Spinal cord (tissue), 10 donors: ENCODE measurements around the gene ZCCHC14. TPM values are rescaled to one million over a fixed set of nuclear protein-coding genes. Genes with fewer than 3 reads are reported as not detected.
A peak's percentile ranks its signal among the peaks of the same experiment; 100 is the strongest.

Source experiments
- DNase-seq, 6 donors: peaks; one replicate each; pipeline versions ENCODE4 v3.0.0 to v3.0.0-alpha.2; 2013 to 2015; ENCODE audit warnings: low spot score in 6 of 6, low read depth in 4 of 6
- H3K27ac ChIP-seq: one replicate; pipeline ENCODE4 v1.5.1; 2013; ENCODE audit warnings: low read depth, low read length, control low read depth
- H3K27me3 ChIP-seq: one replicate; pipeline ENCODE4 v1.6.1; 2013; ENCODE audit warnings: low read length; ENCODE audit not compliant: control insufficient read depth, insufficient read depth
- H3K36me3 ChIP-seq: one replicate; pipeline ENCODE4 v1.6.1; 2013; ENCODE audit warnings: low read length; ENCODE audit not compliant: control insufficient read depth, insufficient read depth
- H3K4me1 ChIP-seq: one replicate; pipeline ENCODE4 v1.6.1; 2013; ENCODE audit warnings: low read length; ENCODE audit not compliant: control insufficient read depth, insufficient read depth
- H3K4me3 ChIP-seq: one replicate; pipeline ENCODE4 v1.5.1; 2013; ENCODE audit warnings: low read depth, low read length, control low read depth
- H3K9me3 ChIP-seq: one replicate; pipeline ENCODE4 v1.6.1; 2013; ENCODE audit warnings: low read length; ENCODE audit not compliant: control insufficient read depth, insufficient read depth
- WGBS: methylation state at CpG from one replicate; pipeline ENCODE4 v1.1.5; 2013; ENCODE audit warnings: missing lambda C conversion rate; ENCODE audit not compliant: insufficient coverage; 5-methylcytosine and 5-hydroxymethylcytosine counted together
- long read RNA-seq, 4 donors: transcript quantifications; one replicate each; lab custom pipeline, GENCODE V29; 2026
- polyA plus RNA-seq, 2 donors: library from polyadenylated mRNA; unstranded; fragments of 120-200 nt; gene quantifications; one replicate each; pipeline ENCODE4 v1.2.1, GENCODE V29; 2013; ENCODE audit not compliant: insufficient read length in 2 of 2
- total RNA-seq, 2 donors: library from RNA; depleted of rRNA in 1 of 2; stranded (reverse); fragments of 120-200 nt in 1 of 2; fragments of >200 nt in 1 of 2; gene quantifications; one replicate each; pipeline versions ENCODE4 v1.2.3 to v1.2.4, GENCODE V29; 2013 to 2014
- donor health status: healthy.

ZCCHC14 gene
- 10 to 100 TPM; 16.8 to 21.9 TPM for total RNA-seq
- 10 to 100 TPM; 32.5 to 43.5 TPM for polyA plus RNA-seq
- long read RNA-seq, donor 1, full-length matches to known transcripts = 1 of 6 reads
- long read RNA-seq, donor 1, partial matches to known transcripts = 5 of 6 reads
- long read RNA-seq, donor 1, other reads (novel, unspliced or antisense) = 0 of 6 reads
- long read RNA-seq, donor 2, partial matches to known transcripts = 8 of 8 reads
- long read RNA-seq, donor 2, other reads (novel, unspliced or antisense) = 0 of 8 reads
- long read RNA-seq, donor 3, full-length matches to known transcripts = 2 of 2 reads
- long read RNA-seq, donor 3, partial matches to known transcripts = 0 of 2 reads
- long read RNA-seq, donor 3, other reads (novel, unspliced or antisense) = 0 of 2 reads
- long read RNA-seq, donor 4, partial matches to known transcripts = 7 of 7 reads
- long read RNA-seq, donor 4, other reads (novel, unspliced or antisense) = 0 of 7 reads

DNA sequence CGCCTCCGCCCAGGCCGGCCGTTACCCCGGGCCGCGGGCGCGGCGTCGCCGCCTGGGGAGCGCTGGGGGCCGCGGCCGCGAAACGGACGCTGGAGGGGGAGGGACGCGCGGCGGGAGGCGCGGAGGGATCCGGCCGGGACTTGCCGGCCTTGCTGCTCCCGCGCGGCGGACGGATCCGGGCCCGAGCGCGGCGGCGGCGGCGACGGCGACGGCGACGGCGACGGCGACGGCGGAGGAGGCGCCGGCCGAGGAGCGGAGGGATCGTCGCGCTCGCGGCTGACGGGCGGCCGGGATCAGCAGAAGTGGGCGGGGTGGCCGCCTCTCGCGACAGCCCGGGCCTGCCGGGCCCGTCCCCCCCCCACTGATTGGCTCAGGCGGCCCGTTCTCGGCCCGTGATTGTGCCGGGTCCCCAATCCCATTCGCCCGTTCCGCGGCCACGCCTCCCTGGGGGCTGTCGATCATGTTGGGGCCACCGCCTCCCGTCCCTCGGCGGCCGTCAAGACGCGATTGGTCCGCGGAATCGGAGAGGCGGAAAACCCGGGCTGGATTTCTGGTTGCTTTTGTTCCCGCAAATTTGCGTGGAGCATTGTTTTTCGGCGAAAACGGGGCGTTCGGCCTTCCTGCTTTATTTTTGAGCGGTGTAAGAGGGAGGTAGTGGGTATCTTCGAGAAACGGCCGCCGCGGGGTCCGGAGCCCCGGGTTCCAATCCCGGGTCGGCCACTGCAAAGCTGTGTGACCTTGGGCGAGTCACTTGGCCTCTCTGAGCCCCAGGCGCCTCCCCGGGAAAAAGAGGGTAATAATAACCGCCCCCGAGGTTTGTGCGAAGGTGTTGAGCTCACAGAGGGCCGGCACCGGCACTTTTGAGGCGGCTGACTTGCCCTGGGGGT lies at the start of gene ZCCHC14:
ZCCHC14 (minus strand) TSS at position 304 of the 887 bp plus-strand sequence. CDS start 786 bp downstream, outside the sequence.
- peak; percentile 92 to 100 (median 98) for DNase-seq
- Histone ChIP-seq H3K27me3 (no peaks in the 10 kb centered on the region), H3K4me1 (peaks cover 36% of the 10 kb centered on the region), H3K36me3 (peaks cover 11% of the 10 kb centered on the region), H3K4me3 (peak within 1 kb of the TSS; percentile 64), H3K9me3 (no peaks in the 10 kb centered on the region), H3K27ac (peak within 1 kb of the TSS; percentile 40)
- WGBS = 2% methylated on average over 116 of the region's 119 CpGs

DNA sequence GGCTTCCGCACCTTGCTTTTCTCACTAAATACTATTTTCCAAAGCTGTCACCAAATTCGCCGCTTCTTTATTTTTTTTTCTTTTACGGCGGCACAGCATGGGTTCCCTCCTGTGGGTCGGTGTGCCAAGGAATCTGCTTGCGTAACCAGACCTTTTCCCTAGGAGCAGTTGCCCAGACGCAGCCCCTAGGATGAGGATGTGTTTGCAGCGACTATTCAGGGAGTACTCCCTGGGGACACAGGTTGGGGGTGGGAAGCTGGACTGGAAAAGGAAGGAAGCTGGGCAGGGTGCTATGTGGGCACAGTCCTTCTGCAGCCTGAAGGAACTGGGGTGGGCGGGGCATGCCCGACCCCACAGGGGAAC lies 49.0 kb upstream of the ZCCHC14 start:
- no peak overlapping the region for H3K27ac ChIP-seq
- no peaks in the 10 kb centered on the region for H3K9me3 ChIP-seq
- H3K36me3 ChIP-seq = no peaks in the 10 kb centered on the region
- H3K27me3 ChIP-seq = no peaks in the 10 kb centered on the region
- 36% methylated on average over 9 of the region's 11 CpGs for WGBS
- H3K4me3 ChIP-seq = no peak overlapping the region
- peak in 1 of 6 donors; percentile 36 for DNase-seq
- peaks cover 34% of the 10 kb centered on the region for H3K4me1 ChIP-seq

DNA sequence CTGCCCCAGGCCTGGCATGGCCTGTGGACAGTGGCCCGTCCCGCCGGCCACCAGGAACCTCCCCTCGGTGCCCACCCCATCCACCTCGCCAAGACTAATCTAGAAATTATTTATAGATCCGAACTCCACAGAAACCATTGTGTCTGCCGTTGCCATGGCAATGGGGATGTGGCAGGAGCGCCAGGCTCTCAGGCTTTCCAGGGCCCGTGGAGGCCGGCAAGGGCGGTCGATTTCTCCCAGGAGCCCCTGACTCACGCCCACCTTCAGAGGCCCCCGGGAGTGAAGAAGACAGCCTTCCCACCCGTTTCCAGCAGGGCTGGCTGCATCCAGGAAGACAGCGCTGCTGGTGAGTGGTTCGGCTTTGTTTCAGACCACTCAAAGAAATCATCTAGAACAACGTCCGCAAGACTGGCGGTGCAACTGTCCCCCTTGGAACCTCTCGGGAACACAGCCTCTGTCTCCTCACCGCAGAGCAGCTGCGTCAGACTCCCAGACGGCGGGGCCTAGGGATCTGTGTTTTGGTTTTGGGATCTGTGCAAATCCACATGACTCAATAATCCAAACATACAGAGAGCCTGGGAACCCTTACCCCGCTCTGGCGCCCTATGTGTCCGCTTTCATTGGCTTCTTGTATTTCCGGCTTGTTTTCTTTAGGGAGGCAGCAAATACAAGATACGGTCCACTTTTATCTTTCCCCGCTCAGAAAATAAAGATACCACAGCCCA lies 48.5 kb upstream of the ZCCHC14 start:
- Histone ChIP-seq H3K4me3 (peak overlapping the region; percentile 18), H3K4me1 (peaks cover 34% of the 10 kb centered on the region), H3K9me3 (no peaks in the 10 kb centered on the region), H3K36me3 (no peaks in the 10 kb centered on the region), H3K27ac (peak overlapping the region; percentile 45), H3K27me3 (no peaks in the 10 kb centered on the region)
- WGBS = 13% methylated on average over 24 of the region's 31 CpGs
- peak in 5 of 6 donors; percentile 47 to 93 (median 70) for DNase-seq

DNA sequence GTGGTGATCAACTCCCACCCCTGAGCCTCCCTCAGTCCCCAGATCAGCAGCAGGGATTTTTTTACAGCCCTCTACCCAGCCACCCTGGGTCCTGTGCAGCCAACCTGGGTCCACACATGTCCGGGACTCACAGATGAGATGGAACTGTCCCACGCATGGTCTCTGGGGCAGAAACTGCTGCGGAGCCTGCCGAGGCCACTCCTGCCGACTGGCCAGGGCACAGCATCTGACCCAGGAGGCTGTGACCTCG lies 48.0 kb upstream of the ZCCHC14 start:
- Histone ChIP-seq H3K4me3 (peak overlapping the region; percentile 18), H3K36me3 (no peaks in the 10 kb centered on the region), H3K27me3 (no peaks in the 10 kb centered on the region), H3K9me3 (no peaks in the 10 kb centered on the region), H3K27ac (peak overlapping the region; percentile 29), H3K4me1 (peaks cover 34% of the 10 kb centered on the region)
- no peak for DNase-seq
- WGBS = 17% methylated on average over 6 of the region's 6 CpGs

DNA sequence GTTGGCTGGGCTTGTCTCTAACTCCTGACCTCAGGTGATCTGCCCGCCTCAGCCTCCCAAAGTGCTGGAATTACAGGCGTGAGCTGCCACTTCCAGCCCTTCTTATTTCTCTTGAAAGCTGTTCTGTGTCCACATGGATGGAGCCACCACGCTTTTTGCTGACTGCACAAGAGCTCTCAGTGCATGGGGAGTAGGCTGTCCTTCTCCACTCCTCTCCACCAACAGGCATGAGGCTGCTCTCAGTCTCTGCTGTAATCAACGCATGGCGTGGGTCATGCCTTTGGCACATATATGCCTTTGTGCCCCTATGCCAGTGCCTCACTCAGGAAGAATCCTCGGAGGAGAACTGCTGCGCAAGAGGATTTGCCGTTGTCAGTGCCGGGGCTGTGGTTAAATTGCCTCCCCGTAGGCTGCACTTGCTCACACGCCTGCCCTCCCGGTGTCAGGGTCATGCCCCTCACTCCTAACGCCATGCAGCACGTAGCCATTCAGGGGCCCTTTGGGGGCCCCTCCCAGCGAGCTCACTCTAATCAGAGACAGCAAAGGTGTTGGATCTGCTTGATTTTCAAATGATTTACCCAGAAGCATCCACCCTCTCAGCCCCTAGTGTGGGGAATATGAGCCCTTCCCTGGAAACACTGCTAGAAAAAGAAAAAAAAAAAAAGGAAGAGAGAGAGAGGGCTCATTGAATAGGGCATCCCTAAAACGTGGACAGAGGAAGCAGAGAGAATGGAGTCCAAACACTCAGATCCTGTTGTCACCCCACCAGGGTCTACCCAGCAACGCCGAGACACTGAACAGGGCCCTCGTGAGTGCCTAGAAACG lies 47.5 kb upstream of the ZCCHC14 start:
- H3K4me3 ChIP-seq = peak overlapping the region; percentile 18
- H3K36me3 ChIP-seq = no peaks in the 10 kb centered on the region
- no peaks in the 10 kb centered on the region for H3K9me3 ChIP-seq
- peak in 4 of 6 donors; percentile 56 to 92 (median 74) for DNase-seq
- no peaks in the 10 kb centered on the region for H3K27me3 ChIP-seq
- H3K4me1 ChIP-seq = peaks cover 34% of the 10 kb centered on the region
- H3K27ac ChIP-seq = peak overlapping the region; percentile 52
- WGBS = 14% methylated on average over 18 of the region's 20 CpGs

DNA sequence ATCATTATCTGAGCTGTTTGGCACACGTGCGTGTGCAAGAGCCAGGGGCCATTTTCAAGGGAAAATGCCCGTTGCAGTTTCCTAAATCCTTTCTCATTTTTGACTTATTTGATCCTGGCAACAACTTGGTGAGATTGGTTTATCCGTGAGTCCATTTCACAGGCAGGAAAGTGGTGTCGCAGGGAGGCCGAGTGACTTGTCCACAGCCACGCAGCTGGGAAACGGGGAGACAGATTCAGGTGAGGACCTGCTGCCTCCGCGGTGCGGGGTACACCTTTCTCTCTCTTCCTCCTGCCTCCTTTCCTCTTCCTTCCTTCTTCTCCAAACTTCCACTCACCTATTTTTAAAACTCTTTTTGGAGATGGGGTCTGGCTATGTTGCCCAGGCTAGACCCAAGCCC lies 46.3 kb upstream of the ZCCHC14 start:
- no peak overlapping the region for H3K27ac ChIP-seq
- no peak overlapping the region for H3K4me3 ChIP-seq
- DNase-seq = no peak
- H3K27me3 ChIP-seq = no peaks in the 10 kb centered on the region
- no peaks in the 10 kb centered on the region for H3K9me3 ChIP-seq
- peaks cover 34% of the 10 kb centered on the region for H3K4me1 ChIP-seq
- WGBS = 84% methylated on average over 11 of the region's 11 CpGs
- no peaks in the 10 kb centered on the region for H3K36me3 ChIP-seq

DNA sequence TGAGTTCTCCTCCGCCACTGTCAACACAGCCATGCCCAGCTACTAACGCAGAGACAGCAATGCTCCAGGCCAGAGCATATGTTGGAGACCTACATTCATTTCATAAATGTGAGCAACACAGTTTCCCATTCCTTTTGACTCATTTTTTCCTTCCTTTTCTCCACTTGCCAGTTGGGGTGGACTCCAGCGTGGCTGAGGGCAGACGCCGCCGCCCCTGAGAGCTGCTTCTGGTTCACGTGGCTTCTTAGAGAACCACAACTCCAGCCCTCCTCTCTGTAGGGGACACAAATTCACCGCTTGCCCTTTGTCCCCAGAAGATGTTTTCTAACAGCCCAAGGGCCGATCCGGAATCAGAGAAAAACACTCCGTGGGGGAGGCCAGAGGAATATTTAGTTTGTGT lies 45.8 kb upstream of the ZCCHC14 start:
- H3K27me3 ChIP-seq = no peaks in the 10 kb centered on the region
- no peaks in the 10 kb centered on the region for H3K36me3 ChIP-seq
- H3K9me3 ChIP-seq = no peaks in the 10 kb centered on the region
- peaks cover 32% of the 10 kb centered on the region for H3K4me1 ChIP-seq
- H3K27ac ChIP-seq = no peak overlapping the region
- 71% methylated on average over 10 of the region's 11 CpGs for WGBS
- H3K4me3 ChIP-seq = no peak overlapping the region
- DNase-seq = peak in 1 of 6 donors; percentile 44

DNA sequence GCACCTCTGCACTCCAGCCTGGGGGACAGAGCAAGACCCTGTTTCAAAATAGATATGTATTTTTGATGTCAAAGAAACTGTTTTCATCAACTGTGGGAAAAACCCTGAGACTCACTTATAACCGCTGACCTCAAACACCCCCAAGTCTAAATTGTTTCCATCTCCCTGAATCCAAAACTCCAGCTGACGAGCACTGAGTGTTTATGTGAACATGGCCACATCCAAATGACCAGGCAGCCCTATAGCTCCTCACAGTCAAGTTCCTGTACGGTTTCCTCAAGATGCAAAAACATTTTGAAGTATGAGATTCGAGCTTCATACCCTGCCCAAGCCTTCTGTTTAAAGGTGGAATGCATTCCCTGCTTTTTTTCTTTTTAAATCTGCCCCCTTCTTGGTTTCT lies 45.3 kb upstream of the ZCCHC14 start:
- 90% methylated on average over 4 of the region's 4 CpGs for WGBS
- no peak overlapping the region for H3K4me3 ChIP-seq
- H3K27ac ChIP-seq = no peak overlapping the region
- no peaks in the 10 kb centered on the region for H3K27me3 ChIP-seq
- H3K9me3 ChIP-seq = no peaks in the 10 kb centered on the region
- DNase-seq = no peak
- peaks cover 29% of the 10 kb centered on the region for H3K4me1 ChIP-seq
- H3K36me3 ChIP-seq = no peaks in the 10 kb centered on the region

DNA sequence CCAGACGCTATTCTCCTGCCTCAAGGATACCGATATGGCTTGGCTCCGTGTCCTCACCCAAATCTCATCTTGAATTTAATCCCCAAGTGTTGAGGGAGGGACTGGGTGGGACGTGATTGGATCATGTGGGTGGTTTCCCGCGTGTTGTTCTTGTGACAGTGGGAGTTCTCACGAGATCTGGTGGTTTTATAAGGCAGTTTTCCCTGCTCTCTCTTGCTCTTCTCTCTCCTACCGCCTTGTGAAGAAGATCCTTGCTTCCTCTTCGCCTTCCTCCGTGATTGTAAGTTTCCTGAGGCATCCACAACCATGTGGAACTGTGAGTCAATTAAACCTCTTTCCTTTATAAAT lies 43.9 kb upstream of the ZCCHC14 start:
- 90% methylated on average over 2 of the region's 10 CpGs for WGBS
- H3K4me3 ChIP-seq = no peak overlapping the region
- H3K27ac ChIP-seq = no peak overlapping the region
- no peaks in the 10 kb centered on the region for H3K36me3 ChIP-seq
- peaks cover 22% of the 10 kb centered on the region for H3K4me1 ChIP-seq
- DNase-seq = no peak
- H3K9me3 ChIP-seq = no peaks in the 10 kb centered on the region
- H3K27me3 ChIP-seq = no peaks in the 10 kb centered on the region
